ENCODE measurements around the gene DDX52.
"Not testable (repeated sequence)": the region's sequence is repeated elsewhere in the genome, so short reads cannot be mapped to it uniquely, and the experiment has no call there.

The DDX52 gene

DNA sequence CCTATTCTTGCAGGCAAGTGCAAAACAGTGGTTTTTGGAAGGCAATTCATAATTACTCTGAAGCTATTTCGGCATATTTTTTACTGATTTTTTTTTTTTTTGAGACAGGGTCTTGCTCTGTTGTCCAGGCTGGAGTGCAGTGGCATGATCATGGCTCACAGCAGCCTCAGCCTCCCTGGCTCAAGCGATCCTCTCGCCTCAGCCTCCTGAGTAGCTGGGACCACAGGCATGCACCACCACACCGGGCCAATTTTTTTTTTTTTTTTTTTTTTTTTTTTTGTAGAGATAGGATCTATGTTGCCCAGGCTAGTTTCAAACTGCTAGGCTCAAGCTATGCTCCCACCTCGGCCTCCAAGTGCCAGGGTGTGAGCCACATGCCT lies 33.2 kb downstream of the DDX52 start:
- H4K91ac ChIP-seq (ENCODE audit: low read depth, low read length); H3K4me1 ChIP-seq (ENCODE audit: control insufficient read depth in 1 of 2, insufficient read depth in 2 of 2, low read length in 2 of 2); H2BK12ac ChIP-seq (ENCODE audit: low read length); H3K9ac ChIP-seq (ENCODE audit: low read length); H2AK5ac ChIP-seq (ENCODE audit: low read length); H3K27ac ChIP-seq (ENCODE audit: low read depth, low read length); H2AFZ ChIP-seq (ENCODE audit: insufficient read depth, low read length, poor library complexity); H3K9me3 ChIP-seq (ENCODE audit: insufficient read depth, low read depth, low read length); DNase-seq; H3K79me2 ChIP-seq (ENCODE audit: control insufficient read depth, insufficient read depth, low read length, poor library complexity); H3K79me1 ChIP-seq (ENCODE audit: low read length); H2BK5ac ChIP-seq (ENCODE audit: low read depth, low read length, poor library complexity); H3K14ac ChIP-seq (ENCODE audit: low read length); H3K4me3 ChIP-seq (ENCODE audit: low read depth, low read length); H4K8ac ChIP-seq (ENCODE audit: low read depth, low read length); H3K23ac ChIP-seq (ENCODE audit: low read length); H3K27me3 ChIP-seq (ENCODE audit: insufficient read depth, low read length); H2BK120ac ChIP-seq (ENCODE audit: insufficient read depth, low read length, poor library complexity); H3K36me3 ChIP-seq (ENCODE audit: control insufficient read depth in 1 of 2, insufficient read depth in 2 of 2, low read length in 2 of 2); H3K18ac ChIP-seq (ENCODE audit: low read length); H3K4ac ChIP-seq (ENCODE audit: low read depth, low read length): not testable (repeated sequence)
- Histone ChIP-seq H4K12ac (ENCODE audit: low read depth, low read length) (peak overlapping the region; percentile 36), H3K4me2 (ENCODE audit: low read length) (peak overlapping the region; percentile 64)
- no CpG with 5 or more reads among the region's 5 CpGs for WGBS (ENCODE audit: extremely low coverage, insufficient coverage, insufficient read length)

GRCh38 chr17:37609170-37610040 lies 33.8 kb downstream of the DDX52 start, which contains the start of gene SYNRG:
Gene SYNRG (minus strand): TSS chr17:37609418. CDS start chr17:37609355, 63 bp downstream.
- Histone ChIP-seq H3K4ac (ENCODE audit: low read depth, low read length) (peak within 1 kb of the TSS; percentile 27), H2AK5ac (ENCODE audit: low read length) (no peak within 1 kb of the TSS), H3K9me3 (ENCODE audit: insufficient read depth, low read depth, low read length) (no peaks in the 10 kb centered on the region), H3K36me3 (ENCODE audit: control insufficient read depth in 1 of 2, insufficient read depth in 2 of 2, low read length in 2 of 2) (peaks cover 1 to 4% of the 10 kb centered on the region in 2 experiments), H3K79me2 (ENCODE audit: control insufficient read depth, insufficient read depth, low read length, poor library complexity) (peaks cover 4% of the 10 kb centered on the region), H2BK120ac (ENCODE audit: insufficient read depth, low read length, poor library complexity) (peak within 1 kb of the TSS; percentile 86), H4K12ac (ENCODE audit: low read depth, low read length) (peak within 1 kb of the TSS; percentile 93), H4K91ac (ENCODE audit: low read depth, low read length) (peak within 1 kb of the TSS; percentile 95), H2BK12ac (ENCODE audit: low read length) (no peak within 1 kb of the TSS), H3K4me1 (ENCODE audit: control insufficient read depth in 1 of 2, insufficient read depth in 2 of 2, low read length in 2 of 2) (no peaks in the 10 kb centered on the region), H3K79me1 (ENCODE audit: low read length) (peaks cover 4% of the 10 kb centered on the region), H3K9ac (ENCODE audit: low read length) (peak within 1 kb of the TSS; percentile 91), H3K18ac (ENCODE audit: low read length) (peak within 1 kb of the TSS; percentile 90), H3K14ac (ENCODE audit: low read length) (peak within 1 kb of the TSS; percentile 95), H2BK5ac (ENCODE audit: low read depth, low read length, poor library complexity) (peak within 1 kb of the TSS; percentile 95), H4K8ac (ENCODE audit: low read depth, low read length) (peak within 1 kb of the TSS; percentile 93), H3K4me3 (ENCODE audit: low read depth, low read length) (peak within 1 kb of the TSS; percentile 77), H3K23ac (ENCODE audit: low read length) (no peak within 1 kb of the TSS), H2AFZ (ENCODE audit: insufficient read depth, low read length, poor library complexity) (peak within 1 kb of the TSS; percentile 92), H3K4me2 (ENCODE audit: low read length) (peak within 1 kb of the TSS; percentile 82), H3K27ac (ENCODE audit: low read depth, low read length) (peak within 1 kb of the TSS; percentile 89), H3K27me3 (ENCODE audit: insufficient read depth, low read length) (no peaks in the 10 kb centered on the region)
- DNase-seq = peak; percentile 93 to 95
- WGBS (ENCODE audit: extremely low coverage, insufficient coverage, insufficient read length) = no CpG with 5 or more reads among the region's 60 CpGs

- Histone ChIP-seq H3K14ac (ENCODE audit: low read length) (peak overlapping the region; percentile 95), H2AFZ (ENCODE audit: insufficient read depth, low read length, poor library complexity) (peak overlapping the region; percentile 92), H3K4me3 (ENCODE audit: low read depth, low read length) (peak overlapping the region; percentile 77), H3K9me3 (ENCODE audit: insufficient read depth, low read depth, low read length) (no peaks in the 10 kb centered on the region), H3K9ac (ENCODE audit: low read length) (peak overlapping the region; percentile 91), H3K4ac (ENCODE audit: low read depth, low read length) (peak overlapping the region; percentile 16), H2BK5ac (ENCODE audit: low read depth, low read length, poor library complexity) (peak overlapping the region; percentile 95), H4K8ac (ENCODE audit: low read depth, low read length) (peak overlapping the region; percentile 93), H2BK12ac (ENCODE audit: low read length) (no peak overlapping the region), H3K79me2 (ENCODE audit: control insufficient read depth, insufficient read depth, low read length, poor library complexity) (peaks cover 4% of the 10 kb centered on the region), H2BK120ac (ENCODE audit: insufficient read depth, low read length, poor library complexity) (peak overlapping the region; percentile 86), H3K4me1 (ENCODE audit: control insufficient read depth in 1 of 2, insufficient read depth in 2 of 2, low read length in 2 of 2) (no peaks in the 10 kb centered on the region), H3K79me1 (ENCODE audit: low read length) (peaks cover 4% of the 10 kb centered on the region), H3K36me3 (ENCODE audit: control insufficient read depth in 1 of 2, insufficient read depth in 2 of 2, low read length in 2 of 2) (peaks cover 3 to 5% of the 10 kb centered on the region in 2 experiments), H3K27ac (ENCODE audit: low read depth, low read length) (peak overlapping the region; percentile 89), H4K91ac (ENCODE audit: low read depth, low read length) (peak overlapping the region; percentile 95), H2AK5ac (ENCODE audit: low read length) (no peak overlapping the region), H3K18ac (ENCODE audit: low read length) (peak overlapping the region; percentile 90), H3K4me2 (ENCODE audit: low read length) (peak overlapping the region; percentile 82), H3K23ac (ENCODE audit: low read length) (no peak overlapping the region), H4K12ac (ENCODE audit: low read depth, low read length) (peak overlapping the region; percentile 93), H3K27me3 (ENCODE audit: insufficient read depth, low read length) (no peaks in the 10 kb centered on the region)
- no CpG with 5 or more reads among the region's 26 CpGs for WGBS (ENCODE audit: extremely low coverage, insufficient coverage, insufficient read length)
- DNase-seq = peak; percentile 2 to 23
These were observed 34.7 kb downstream of the DDX52 start for GRCh38 chr17:37608351-37609169.

GRCh38 chr17:37607637-37608331 lies 35.5 kb downstream of the DDX52 start:
- no peak overlapping the region for H3K23ac ChIP-seq (ENCODE audit: low read length)
- H3K79me2 ChIP-seq (ENCODE audit: control insufficient read depth, insufficient read depth, low read length, poor library complexity) = peaks cover 4% of the 10 kb centered on the region
- no peak for DNase-seq
- H2BK5ac ChIP-seq (ENCODE audit: low read depth, low read length, poor library complexity) = no peak overlapping the region
- no peak overlapping the region for H3K27ac ChIP-seq (ENCODE audit: low read depth, low read length)
- peaks cover 4% of the 10 kb centered on the region for H3K79me1 ChIP-seq (ENCODE audit: low read length)
- no peak overlapping the region for H4K91ac ChIP-seq (ENCODE audit: low read depth, low read length)
- no peak overlapping the region for H2BK12ac ChIP-seq (ENCODE audit: low read length)
- H3K4ac ChIP-seq (ENCODE audit: low read depth, low read length) = no peak overlapping the region
- no peak overlapping the region for H3K4me3 ChIP-seq (ENCODE audit: low read depth, low read length)
- no peak overlapping the region for H4K12ac ChIP-seq (ENCODE audit: low read depth, low read length)
- H3K14ac ChIP-seq (ENCODE audit: low read length) = no peak overlapping the region
- H3K4me2 ChIP-seq (ENCODE audit: low read length) = peak overlapping the region; percentile 82
- no peak overlapping the region for H2AK5ac ChIP-seq (ENCODE audit: low read length)
- no CpG with 5 or more reads among the region's 26 CpGs for WGBS (ENCODE audit: extremely low coverage, insufficient coverage, insufficient read length)
- H2AFZ ChIP-seq (ENCODE audit: insufficient read depth, low read length, poor library complexity) = no peak overlapping the region
- no peak overlapping the region for H3K18ac ChIP-seq (ENCODE audit: low read length)
- no peaks in the 10 kb centered on the region for H3K9me3 ChIP-seq (ENCODE audit: insufficient read depth, low read depth, low read length)
- peaks cover 3 to 5% of the 10 kb centered on the region in 2 experiments for H3K36me3 ChIP-seq (ENCODE audit: control insufficient read depth in 1 of 2, insufficient read depth in 2 of 2, low read length in 2 of 2)
- H4K8ac ChIP-seq (ENCODE audit: low read depth, low read length) = no peak overlapping the region
- no peaks in the 10 kb centered on the region for H3K27me3 ChIP-seq (ENCODE audit: insufficient read depth, low read length)
- no peak overlapping the region for H2BK120ac ChIP-seq (ENCODE audit: insufficient read depth, low read length, poor library complexity)
- H3K4me1 ChIP-seq (ENCODE audit: control insufficient read depth in 1 of 2, insufficient read depth in 2 of 2, low read length in 2 of 2) = no peaks in the 10 kb centered on the region
- H3K9ac ChIP-seq (ENCODE audit: low read length) = no peak overlapping the region
